Activated CD4-positive, alpha-beta T cell treated with anti-CD3 and anti-CD28 coated beads for 4 hours (primary cell): ENCODE data around the gene CLIC4.
"Not testable (repeated sequence)": the region's sequence is repeated elsewhere in the genome, so short reads cannot be mapped to it uniquely, and the experiment has no call there.

Source experiments
- DNase-seq, 2 donors: peaks; one replicate each; pipeline ENCODE4 v3.0.0-alpha.2; 2020

The CLIC4 gene

GRCh38 chr1:24886241-24886640 lies 141.0 kb downstream of the CLIC4 start:
- DNase-seq, result no peak

DNA sequence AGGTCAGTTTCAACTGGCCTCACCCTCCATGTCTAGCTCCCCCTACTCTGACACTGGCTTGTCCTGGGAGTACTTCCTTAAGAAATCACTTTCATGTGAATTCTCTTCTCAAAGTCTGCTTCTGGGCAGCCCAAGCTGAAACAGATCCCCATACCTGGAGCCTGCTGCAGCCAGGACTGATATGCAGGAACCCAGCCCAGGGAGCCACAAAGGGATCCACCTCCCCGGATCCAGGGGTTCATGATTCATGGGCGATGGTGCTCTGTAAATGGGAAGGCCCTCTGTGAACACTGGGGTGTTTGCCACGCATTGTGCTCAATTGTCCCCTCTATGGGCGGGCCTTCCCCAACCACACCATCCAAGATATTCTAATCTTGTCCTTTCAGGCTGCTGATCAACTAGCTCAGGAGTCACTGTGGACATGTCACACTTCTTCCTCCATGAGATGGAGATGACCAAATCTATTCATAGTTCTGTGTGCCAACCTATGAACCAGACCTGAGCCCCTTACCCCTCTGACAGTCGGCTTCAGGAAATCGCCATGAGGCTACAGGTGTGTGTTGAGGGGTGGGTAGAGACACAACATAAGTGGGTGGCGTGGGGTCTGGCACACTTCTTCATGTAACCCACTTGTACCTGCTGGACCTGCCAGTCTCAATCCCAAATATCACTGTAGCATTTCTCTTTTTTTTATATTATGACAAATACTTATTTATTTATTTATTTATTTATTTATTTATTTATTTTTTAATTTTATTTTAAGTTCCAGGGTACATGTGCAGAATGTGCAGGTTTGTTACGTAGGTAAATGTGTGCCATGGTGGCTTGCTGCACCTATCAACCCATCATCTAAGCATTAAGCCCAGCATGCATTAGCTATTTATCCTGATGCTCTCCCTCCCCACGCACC lies 143.1 kb downstream of the CLIC4 start:
- no peak for DNase-seq

- DNase-seq, result no peak
Observed at GRCh38 chr1:24888971-24889676, 143.9 kb downstream of the CLIC4 start.

- no peak for DNase-seq
Observed at GRCh38 chr1:24890887-24891286, 145.6 kb downstream of the CLIC4 start.

GRCh38 chr1:24891367-24891766 lies 146.1 kb downstream of the CLIC4 start:
- DNase-seq, result not testable (repeated sequence)

GRCh38 chr1:24892188-24893153 lies 147.2 kb downstream of the CLIC4 start:
- no peak for DNase-seq

DNA sequence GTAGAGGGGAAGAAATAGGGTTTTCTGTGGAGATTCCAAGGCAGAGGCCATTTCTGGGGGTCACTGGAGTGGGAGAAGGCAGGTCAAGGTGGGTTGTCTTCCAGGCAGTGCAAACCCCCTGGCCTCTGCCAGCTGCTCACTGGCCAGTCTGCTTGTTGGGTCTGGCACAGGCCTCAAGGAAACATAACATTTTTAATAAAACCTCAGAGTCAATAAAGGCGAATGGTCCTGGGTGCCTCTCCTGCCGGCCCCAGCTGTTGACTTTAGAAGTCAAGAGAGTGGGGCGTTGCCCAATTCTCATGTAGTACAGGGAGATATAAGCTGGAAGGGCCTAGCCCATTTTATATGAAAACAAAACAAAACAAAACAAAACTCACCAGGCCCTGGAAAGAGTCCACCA lies 148.2 kb downstream of the CLIC4 start:
- DNase-seq, result no peak
